Endothelial cell of umbilical vein (primary cell): ENCODE data around the gene KLHL13. TPM values are rescaled to one million over a fixed set of nuclear protein-coding genes. Genes with fewer than 3 reads are reported as not detected.

Experiments
- BruUV-seq: library from RNA; stranded (reverse); fragments of 400-500 nt; replicated peaks from 2 replicates; lab custom pipeline; 2021; lab: Mats Ljungman, UMichigan
- CTCF ChIA-PET: fragments of 300-600, 350-600 bp; sonication (Branson Sonifier 250); formaldehyde crosslinking; loops from one replicate; lab custom pipeline; 2021; ENCODE audit warnings: antibody characterized with exemption, inconsistent platforms; lab: Charles Lee
- POLR2A ChIA-PET: fragments of 300-600, 350-600 bp; sonication (Branson Sonifier 250); formaldehyde crosslinking; loops from one replicate; lab custom pipeline; 2021; ENCODE audit warnings: antibody characterized with exemption, inconsistent platforms; lab: Charles Lee
- DNase-seq: peaks from one replicate; pipeline ENCODE4 v3.0.0-alpha.2; 2011; ENCODE audit warnings: low read depth, low spot score
- FAIRE-seq: peaks from 2 replicates; lab custom pipeline; 2011; peaks lifted over from hg19 to GRCh38; lab: Jason Lieb, UNC
- H2AFZ ChIP-seq: 2 replicates; pipeline ENCODE4 v1.6.0; 2012; ENCODE audit warnings: low read depth, low read length, control low read depth, inconsistent platforms
- H3K27ac ChIP-seq: 2 replicates; pipeline ENCODE4 v1.5.1; 2011; ENCODE audit warnings: low read depth, mild to moderate bottlenecking, control low read depth, low read length, moderate library complexity; ENCODE audit not compliant: insufficient read depth
- H3K27me3 ChIP-seq, 2 experiments: 2 replicates each; pipeline versions ENCODE4 v1.6.0 to v1.6.1; 2011; ENCODE audit warnings: low read length in 2 of 2, mixed read lengths in 1 of 2; ENCODE audit not compliant: control insufficient read depth in 2 of 2, insufficient read depth in 2 of 2
- H3K36me3 ChIP-seq, 2 experiments: 2 replicates in 1 of 2; 3 replicates in 1 of 2; pipeline ENCODE4 v1.5.1; 2011; ENCODE audit warnings: low read length in 2 of 2, mild to moderate bottlenecking in 1 of 2, moderate library complexity in 1 of 2; ENCODE audit not compliant: control insufficient read depth in 2 of 2, insufficient read depth in 2 of 2; ENCODE audit errors: extremely low read depth in 1 of 2
- H3K4me1 ChIP-seq: 3 replicates; pipeline ENCODE4 v1.5.1; 2011; ENCODE audit warnings: mild to moderate bottlenecking, low read length; ENCODE audit not compliant: control insufficient read depth, insufficient read depth; ENCODE audit errors: extremely low read depth
- H3K4me2 ChIP-seq: 2 replicates; pipeline ENCODE4 v1.6.1; 2011; ENCODE audit warnings: low read length, control low read depth, mixed read lengths; ENCODE audit not compliant: insufficient read depth
- H3K4me3 ChIP-seq, 3 experiments: fragments of 200-600 bp in 1 of 3; sonication (generic), shearing (Covaris generic) in 1 of 3; replicated peaks in 1 of 3; 2 replicates each; pipeline ENCODE4 v1.5.1; 2011 to 2016; ENCODE audit warnings: control low read depth in 3 of 3, low read length in 3 of 3, mild to moderate bottlenecking in 2 of 3, inconsistent platforms in 1 of 3, low read depth in 1 of 3, moderate library complexity in 1 of 3; ENCODE audit not compliant: insufficient read depth in 1 of 3
- H3K79me2 ChIP-seq: 2 replicates; pipeline ENCODE4 v1.6.0; 2012; ENCODE audit warnings: low read length, inconsistent platforms; ENCODE audit not compliant: control insufficient read depth, insufficient read depth
- H3K9ac ChIP-seq: replicated peaks from 2 replicates; pipeline ENCODE3; 2011; ENCODE audit warnings: low read length, control low read depth; ENCODE audit not compliant: insufficient read depth; ENCODE audit errors: extremely low read depth
- H3K9me1 ChIP-seq: replicated peaks from 3 replicates; pipeline ENCODE4 v1.6.0; 2011; ENCODE audit warnings: mild to moderate bottlenecking, low read length; ENCODE audit not compliant: control insufficient read depth, insufficient read depth; ENCODE audit errors: extremely low read depth
- H3K9me3 ChIP-seq: replicated peaks from 2 replicates; pipeline ENCODE4 v1.5.1; 2012; ENCODE audit warnings: low read length, inconsistent platforms; ENCODE audit not compliant: control insufficient read depth, insufficient read depth
- H4K20me1 ChIP-seq: replicated peaks from 2 replicates; pipeline ENCODE3; 2011; ENCODE audit warnings: mild to moderate bottlenecking, low read length; ENCODE audit not compliant: control insufficient read depth, insufficient read depth; ENCODE audit errors: extremely low read depth
- CTCF ChIP-seq, 2 donors: IDR thresholded peaks; 1 replicate in 1 of 2; 2 replicates in 1 of 2; pipeline ENCODE4 v1.5.1; 2011; ENCODE audit warnings: low read length in 2 of 2, mild to moderate bottlenecking in 2 of 2, moderate library complexity in 2 of 2, control low read depth in 1 of 2, inconsistent platforms in 1 of 2, low read depth in 1 of 2; ENCODE audit not compliant: insufficient read depth in 1 of 2; ENCODE audit errors: extremely low read depth in 1 of 2
- EZH2 ChIP-seq: IDR thresholded peaks from 2 replicates; pipeline ENCODE4 v1.6.1; 2012; ENCODE audit warnings: borderline replicate concordance, low read depth, mild to moderate bottlenecking, moderate library complexity, low read length, inconsistent platforms; ENCODE audit not compliant: severe bottlenecking
- FOS ChIP-seq: IDR thresholded peaks from 2 replicates; pipeline ENCODE4 v1.6.1; 2011; ENCODE audit warnings: mild to moderate bottlenecking, low read length, moderate library complexity, borderline replicate concordance; ENCODE audit not compliant: insufficient read depth
- GATA2 ChIP-seq: IDR thresholded peaks from 2 replicates; pipeline ENCODE4 v1.7.0; 2011; ENCODE audit warnings: low read depth, mild to moderate bottlenecking, moderate library complexity, mixed read lengths, low read length; ENCODE audit not compliant: insufficient read length, insufficient read depth
- JUN ChIP-seq: IDR thresholded peaks from 2 replicates; pipeline ENCODE4 v1.6.1; 2011; ENCODE audit warnings: borderline replicate concordance, low read depth; ENCODE audit not compliant: insufficient read length, insufficient read depth
- MYC ChIP-seq: IDR thresholded peaks from one replicate; pipeline ENCODE4 v1.6.1; 2011; ENCODE audit warnings: mild to moderate bottlenecking, low read depth, low read length
- POLR2AphosphoS5 ChIP-seq: IDR thresholded peaks from 2 replicates; pipeline ENCODE4 v1.6.1; 2012; ENCODE audit warnings: low read depth, mild to moderate bottlenecking, control low read depth, low read length, moderate library complexity; ENCODE audit not compliant: insufficient read depth
- dilution Hi-C: fragments of 300-500 bp; cut with MboI; formaldehyde crosslinking; loops from one replicate; pipeline ENCODE4 v1.15.0; 2019; ENCODE audit warnings: low sequenced_read_pairs; ENCODE audit not compliant: extremely low pct_ligation_motif_present
- intact Hi-C: fragments of 100-400 bp; cut with micrococcal nuclease; formaldehyde crosslinking; loops from one replicate; pipeline ENCODE4 v1.10.0; 2022
- polyA plus RNA-seq, 4 experiments: library from polyadenylated mRNA; depleted of rRNA in 3 of 4; stranded (reverse) in 3 of 4; unstranded in 1 of 4; fragments of >200 nt; gene quantifications; 2 replicates each; pipeline versions ENCODE4 v1.2.1 to v1.2.3, GENCODE V29; 2011 to 2012; ENCODE audit warnings: missing spikeins in 1 of 4
- total RNA-seq: library from RNA; stranded (reverse); gene quantifications from 2 replicates; pipeline ENCODE4 v1.2.3, GENCODE V29; 2021
- TF ChIP-seq, protein P1 (sequence below): IDR thresholded peaks from 2 replicates; pipeline ENCODE4 v1.6.1; 2011; ENCODE audit not compliant: insufficient read depth, insufficient read length

KLHL13 gene
- total and polyA plus RNA-seq, 2 donors (not counting 3 experiments of a cell fraction or from before 2014, with no cell fraction given) = 15.3 to 18.2 TPM

GRCh38 chrX:118022753-118023152 is 93.9 kb downstream of the KLHL13 start:
- no TSS peak for BruUV-seq
- Histone ChIP-seq H3K4me1 (no peaks in the 10 kb centered on the region), H3K9me1 (no peaks in the 10 kb centered on the region), H4K20me1 (no peaks in the 10 kb centered on the region), H3K9ac (no peak overlapping the region), H3K4me3 (no peak overlapping the region), H3K27me3 (no peaks in the 10 kb centered on the region), H3K27ac (no peak overlapping the region), H3K4me2 (no peak overlapping the region), H3K9me3 (no peaks in the 10 kb centered on the region), H2AFZ (no peak overlapping the region), H3K79me2 (no peaks in the 10 kb centered on the region), H3K36me3 (no peaks in the 10 kb centered on the region)
- dilution Hi-C loops (no loop called here), intact Hi-C loops (no loop called here)
- ChIA-PET CTCF (no interaction called here), POLR2A (no interaction called here)
- DNase-seq (no peak), FAIRE-seq (no peak)
- TF ChIP-seq POLR2AphosphoS5 (no peak), EZH2 (no peak), GATA2 (no peak), FOS (no peak), MYC (no peak), JUN (no peak), CTCF (IDR thresholded peaks at IDR 0.05; ENCODE audit: extremely low read depth in 1 of 2, insufficient read depth in 1 of 2, low read depth in 1 of 2, low read length in 2 of 2) (no peak)
- TF ChIP-seq, protein P1, sequence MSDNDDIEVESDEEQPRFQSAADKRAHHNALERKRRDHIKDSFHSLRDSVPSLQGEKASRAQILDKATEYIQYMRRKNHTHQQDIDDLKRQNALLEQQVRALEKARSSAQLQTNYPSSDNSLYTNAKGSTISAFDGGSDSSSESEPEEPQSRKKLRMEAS = no peak
